Measurements from ENCODE around the gene MON1A. TPM values are rescaled to one million over a fixed set of nuclear protein-coding genes. Genes with fewer than 3 reads are reported as not detected.

MON1A gene
- total and polyA plus RNA-seq, 7 donors: 13.7 to 37.8 (median 15.9) TPM

- no peaks in the 10 kb centered on the region for H3K27me3 ChIP-seq (ENCODE audit: insufficient read depth in 3 of 3, low read length in 2 of 3)
- H3K9me3 ChIP-seq: no peaks in the 10 kb centered on the region
- no peak overlapping the region for H3K27ac ChIP-seq
- H3K36me3 ChIP-seq (ENCODE audit: insufficient read depth in 1 of 2, low read depth in 1 of 2): no peaks in the 10 kb centered on the region
- peaks cover 12% of the 10 kb centered on the region for H3K4me1 ChIP-seq
- ATAC-seq: no peak
- DNase-seq: no peak
- 86 to 89% (median 87%) methylated on average over 43 to 44 of the region's 44 CpGs for WGBS, 3 donors
- no peak for TF ChIP-seq CTCF (IDR thresholded peaks at IDR 0.05)
- intact Hi-C loops (cut with DNase I): no loop called here
- peak overlapping the region; percentile 59 for H3K4me3 ChIP-seq
Observed at GRCh38 chr3:49902511-49903345, 26.9 kb downstream of the MON1A start.

DNA sequence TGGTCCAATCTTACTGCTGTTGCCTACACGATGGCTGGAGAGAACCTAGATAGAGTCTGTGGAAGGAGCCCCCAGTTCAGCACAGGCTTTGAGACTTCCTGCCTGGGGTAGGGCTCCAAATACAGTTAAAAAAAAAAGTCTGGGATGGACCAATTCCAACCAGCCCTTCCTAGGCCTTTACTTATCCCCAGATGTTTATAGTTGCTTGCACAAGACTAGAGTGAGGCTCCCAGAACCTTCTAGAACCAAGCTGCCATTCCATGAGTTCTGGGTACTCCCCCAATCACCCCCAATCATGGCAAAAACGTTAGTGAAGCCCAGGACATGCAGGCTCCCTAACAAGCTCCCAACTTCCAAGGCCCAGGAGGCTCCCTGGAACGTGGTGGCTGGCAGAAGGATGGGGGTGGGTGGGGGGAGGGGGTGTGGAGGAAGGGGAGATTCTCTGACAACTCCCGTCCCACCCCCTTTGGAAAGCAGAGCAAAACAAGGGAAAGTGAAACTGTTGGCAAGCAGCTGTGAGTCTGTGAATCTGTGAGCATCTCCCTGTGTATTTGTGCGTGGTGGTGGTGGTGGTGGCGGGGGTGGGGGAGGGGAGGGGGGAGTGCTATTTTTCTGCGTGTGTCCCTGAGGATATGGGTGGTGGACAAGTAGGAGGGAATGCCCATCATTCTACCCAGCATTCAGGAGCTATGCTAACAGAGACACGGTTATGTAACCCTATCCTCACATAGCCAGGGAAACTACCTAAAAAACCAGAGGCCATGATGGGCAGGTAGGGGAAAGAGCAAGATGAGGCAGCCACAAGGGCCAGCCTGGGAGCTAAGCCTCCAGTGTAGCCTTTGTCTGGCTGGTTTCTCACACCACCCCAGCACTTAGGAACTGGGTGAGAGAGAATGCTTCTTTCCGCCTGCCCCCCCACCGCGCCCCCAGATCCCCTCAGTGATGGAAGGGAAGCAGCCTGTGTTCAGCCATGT, 28.0 kb downstream of the MON1A start:
- ATAC-seq (no peak), DNase-seq (no peak)
- no peak for TF ChIP-seq CTCF (IDR thresholded peaks at IDR 0.05)
- Histone ChIP-seq H3K9me3 (no peaks in the 10 kb centered on the region), H3K27me3 (ENCODE audit: insufficient read depth in 3 of 3, low read length in 2 of 3) (no peaks in the 10 kb centered on the region), H3K27ac (peak overlapping the region; percentile 10), H3K36me3 (ENCODE audit: insufficient read depth in 1 of 2, low read depth in 1 of 2) (no peaks in the 10 kb centered on the region), H3K4me1 (peaks cover 12% of the 10 kb centered on the region), H3K4me3 (no peak overlapping the region)
- 53 to 64% (median 60%) methylated on average over 10 to 11 of the region's 11 CpGs for WGBS, 3 donors
- intact Hi-C loops (cut with DNase I): no loop called here

- Histone ChIP-seq H3K36me3 (ENCODE audit: insufficient read depth in 1 of 2, low read depth in 1 of 2) (no peaks in the 10 kb centered on the region), H3K27me3 (ENCODE audit: insufficient read depth in 3 of 3, low read length in 2 of 3) (no peaks in the 10 kb centered on the region), H3K4me3 (no peak overlapping the region), H3K9me3 (no peaks in the 10 kb centered on the region), H3K27ac (peak overlapping the region; percentile 10), H3K4me1 (peaks cover 6% of the 10 kb centered on the region)
- 48 to 68% (median 59%) methylated on average over 8 of the region's 8 CpGs for WGBS, 3 donors
- intact Hi-C loops (cut with DNase I): no loop called here
- DNase-seq (peak; percentile 71 to 82), ATAC-seq (peak; percentile 77 to 93 (median 88))
- TF ChIP-seq CTCF (IDR thresholded peaks at IDR 0.05): no peak
Observed at GRCh38 chr3:49900491-49901153, 29.0 kb downstream of the MON1A start.

- no peaks in the 10 kb centered on the region for H3K36me3 ChIP-seq (ENCODE audit: insufficient read depth in 1 of 2, low read depth in 1 of 2)
- H3K4me1 ChIP-seq: peaks cover 5% of the 10 kb centered on the region
- H3K27ac ChIP-seq: no peak overlapping the region
- WGBS, 3 donors: 60 to 77% (median 73%) methylated on average over 5 of the region's 5 CpGs
- no peaks in the 10 kb centered on the region for H3K27me3 ChIP-seq (ENCODE audit: insufficient read depth in 3 of 3, low read length in 2 of 3)
- no peak overlapping the region for H3K4me3 ChIP-seq
- intact Hi-C loops (cut with DNase I): no loop called here
- ATAC-seq (no peak), DNase-seq (no peak)
- TF ChIP-seq CTCF (IDR thresholded peaks at IDR 0.05): peak; percentile 16
- no peaks in the 10 kb centered on the region for H3K9me3 ChIP-seq
Observed at GRCh38 chr3:49899815-49900214, 29.8 kb downstream of the MON1A start.
